Endothelial cell of umbilical vein (primary cell): Measurements from ENCODE around the gene SLC2A14.

Source experiments
- POLR2A ChIP-seq: IDR thresholded peaks from 2 replicates; pipeline ENCODE4 v1.6.1; 2012; ENCODE audit warnings: low read depth, mild to moderate bottlenecking, control low read depth, low read length
- TF ChIP-seq, protein P1 (sequence below), 2 donors: IDR thresholded peaks; 1 replicate in 1 of 2; 2 replicates in 1 of 2; pipeline ENCODE4 v1.5.1; 2011; ENCODE audit warnings: low read length in 2 of 2, mild to moderate bottlenecking in 2 of 2, moderate library complexity in 2 of 2, control low read depth in 1 of 2, inconsistent platforms in 1 of 2, low read depth in 1 of 2; ENCODE audit not compliant: insufficient read depth in 1 of 2; ENCODE audit errors: extremely low read depth in 1 of 2
- TF ChIP-seq, protein P2 (sequence below): IDR thresholded peaks from 2 replicates; pipeline ENCODE4 v1.6.1; 2011; ENCODE audit not compliant: insufficient read depth, insufficient read length

DNA sequence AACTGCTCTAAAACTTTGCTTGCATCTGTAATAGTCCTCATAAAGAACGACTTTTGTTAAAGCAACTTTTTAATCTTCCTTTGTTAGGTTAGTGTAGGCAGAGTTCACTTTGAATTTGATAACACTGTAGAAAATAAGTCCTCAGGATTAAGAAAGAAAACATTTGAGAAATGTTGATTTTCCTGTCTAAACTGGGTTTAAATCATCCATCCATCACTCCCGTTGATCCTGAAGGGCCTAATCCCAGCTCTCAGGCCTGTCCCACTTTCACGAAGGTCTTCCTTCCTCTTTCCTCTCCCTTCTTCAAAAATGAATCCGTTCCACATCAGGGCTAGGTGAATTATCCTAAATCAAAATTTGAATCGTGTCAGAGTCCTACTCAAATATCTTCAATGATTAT lies 36.9 kb downstream of the SLC2A14 start:
- TF ChIP-seq, protein P1, sequence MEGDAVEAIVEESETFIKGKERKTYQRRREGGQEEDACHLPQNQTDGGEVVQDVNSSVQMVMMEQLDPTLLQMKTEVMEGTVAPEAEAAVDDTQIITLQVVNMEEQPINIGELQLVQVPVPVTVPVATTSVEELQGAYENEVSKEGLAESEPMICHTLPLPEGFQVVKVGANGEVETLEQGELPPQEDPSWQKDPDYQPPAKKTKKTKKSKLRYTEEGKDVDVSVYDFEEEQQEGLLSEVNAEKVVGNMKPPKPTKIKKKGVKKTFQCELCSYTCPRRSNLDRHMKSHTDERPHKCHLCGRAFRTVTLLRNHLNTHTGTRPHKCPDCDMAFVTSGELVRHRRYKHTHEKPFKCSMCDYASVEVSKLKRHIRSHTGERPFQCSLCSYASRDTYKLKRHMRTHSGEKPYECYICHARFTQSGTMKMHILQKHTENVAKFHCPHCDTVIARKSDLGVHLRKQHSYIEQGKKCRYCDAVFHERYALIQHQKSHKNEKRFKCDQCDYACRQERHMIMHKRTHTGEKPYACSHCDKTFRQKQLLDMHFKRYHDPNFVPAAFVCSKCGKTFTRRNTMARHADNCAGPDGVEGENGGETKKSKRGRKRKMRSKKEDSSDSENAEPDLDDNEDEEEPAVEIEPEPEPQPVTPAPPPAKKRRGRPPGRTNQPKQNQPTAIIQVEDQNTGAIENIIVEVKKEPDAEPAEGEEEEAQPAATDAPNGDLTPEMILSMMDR (IDR thresholded peaks at IDR 0.05; ENCODE audit: extremely low read depth in 1 of 2, insufficient read depth in 1 of 2, low read depth in 1 of 2, low read length in 2 of 2): no peak
- TF ChIP-seq, protein P2, sequence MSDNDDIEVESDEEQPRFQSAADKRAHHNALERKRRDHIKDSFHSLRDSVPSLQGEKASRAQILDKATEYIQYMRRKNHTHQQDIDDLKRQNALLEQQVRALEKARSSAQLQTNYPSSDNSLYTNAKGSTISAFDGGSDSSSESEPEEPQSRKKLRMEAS: no peak
- TF ChIP-seq POLR2A: no peak
